MG63 (cell line): Measurements from ENCODE around the gene PIP5K1B. TPM values are rescaled to one million over a fixed set of nuclear protein-coding genes. Genes with fewer than 3 reads are reported as not detected.

Experiments
- DNase-seq: peaks from one replicate; pipeline ENCODE4 v3.0.0-alpha.2; 2020
- H3K27me3 ChIP-seq: fragments of 250-450 bp; sonication (Bioruptor Pico); 2 replicates; pipeline ENCODE4 v1.5.1; 2020; ENCODE audit warnings: mild to moderate bottlenecking, moderate library complexity
- H3K36me3 ChIP-seq: fragments of 250-450 bp; sonication (Bioruptor Pico); 2 replicates; pipeline ENCODE4 v1.5.1; 2020; ENCODE audit warnings: mild to moderate bottlenecking, moderate library complexity
- H3K4me3 ChIP-seq: fragments of 250-450 bp; sonication (Bioruptor Pico); 2 replicates; pipeline ENCODE4 v1.5.1; 2020; ENCODE audit warnings: mild to moderate bottlenecking, moderate library complexity
- H3K9me3 ChIP-seq: fragments of 250-450 bp; sonication (Bioruptor Pico); 2 replicates; pipeline ENCODE4 v1.5.1; 2020; ENCODE audit warnings: mild to moderate bottlenecking, moderate library complexity
- total RNA-seq: library from RNA; depleted of rRNA; stranded (reverse); fragments of >200 nt; shearing (Covaris generic); gene quantifications from 2 replicates; pipeline ENCODE4 v1.2.3, GENCODE V29; 2014; ENCODE audit warnings: low replicate concordance

The PIP5K1B gene
- total RNA-seq, 1 experiment from 2014 or later = not detected

GRCh38 chr9:68703672-68704071 is 1.4 kb upstream of the PIP5K1B start:
- no peaks in the 10 kb centered on the region for H3K36me3 ChIP-seq
- peaks cover 19% of the 10 kb centered on the region for H3K27me3 ChIP-seq
- no peaks in the 10 kb centered on the region for H3K9me3 ChIP-seq
- no peak overlapping the region for H3K4me3 ChIP-seq
- DNase-seq = no peak

DNA sequence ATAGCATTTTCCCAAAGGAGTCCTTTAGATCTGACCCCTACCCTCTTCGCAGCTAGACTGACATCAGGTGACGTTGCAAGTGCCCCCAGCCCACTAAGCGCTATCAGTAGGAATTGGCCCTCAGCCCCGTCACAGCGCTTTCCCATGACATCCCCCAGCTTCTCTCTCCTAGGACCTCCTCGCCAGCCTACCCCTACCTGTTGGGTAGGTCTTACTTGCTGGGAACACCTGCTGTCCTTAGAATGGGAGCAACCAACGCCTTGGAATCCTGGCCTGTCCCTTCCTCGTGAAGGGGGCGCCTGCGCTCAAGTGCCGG is 584 bp upstream of the PIP5K1B start:
- Histone ChIP-seq H3K27me3 (peaks cover 19% of the 10 kb centered on the region), H3K9me3 (no peaks in the 10 kb centered on the region), H3K4me3 (no peak overlapping the region), H3K36me3 (no peaks in the 10 kb centered on the region)
- DNase-seq = no peak

DNA sequence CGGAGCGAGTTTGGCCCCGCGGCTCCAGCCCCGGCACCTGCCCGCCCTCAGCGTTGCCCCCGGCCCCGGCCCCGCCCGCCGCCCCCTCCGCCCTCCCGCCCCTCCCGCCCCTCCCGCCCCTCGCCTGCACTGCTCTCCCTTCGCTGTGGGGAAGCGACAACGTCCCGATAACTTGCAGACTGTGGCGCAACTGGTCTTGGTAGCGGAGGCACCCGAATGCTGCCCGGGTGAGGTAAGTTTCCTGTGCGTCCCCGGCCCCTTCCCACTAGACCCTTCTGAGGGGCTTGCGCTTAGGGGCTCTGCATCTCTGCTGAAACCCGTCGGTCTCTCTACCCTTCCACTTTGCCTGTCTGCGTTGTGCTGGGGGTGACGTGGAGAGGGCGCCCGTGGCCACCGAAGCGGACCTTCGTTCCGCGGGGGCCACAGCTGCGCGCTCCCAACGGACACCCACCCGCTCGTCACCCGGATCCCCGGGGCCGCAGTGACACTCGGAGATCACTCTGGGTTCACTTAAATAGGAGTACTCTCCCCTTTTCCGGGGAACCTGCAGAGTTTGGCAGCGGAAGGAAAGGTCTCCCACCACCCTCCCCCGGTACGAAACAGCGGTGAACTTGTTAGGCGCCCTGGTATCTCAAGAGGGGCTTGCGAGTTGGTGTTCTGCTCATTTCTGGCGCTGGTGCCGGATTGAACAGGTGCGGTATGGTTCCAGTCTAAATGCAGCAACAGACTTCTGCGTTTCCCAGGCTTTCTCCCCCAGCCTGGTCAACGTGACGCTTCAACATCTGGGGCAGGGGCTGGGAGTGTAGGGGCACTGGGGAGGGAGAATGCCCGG is 707 bp downstream of the PIP5K1B start:
- no peak for DNase-seq
- Histone ChIP-seq H3K4me3 (peak overlapping the region; percentile 34; the same call in 1 of the 2 replicates), H3K9me3 (no peaks in the 10 kb centered on the region), H3K36me3 (no peaks in the 10 kb centered on the region), H3K27me3 (peaks cover 19% of the 10 kb centered on the region)

DNA sequence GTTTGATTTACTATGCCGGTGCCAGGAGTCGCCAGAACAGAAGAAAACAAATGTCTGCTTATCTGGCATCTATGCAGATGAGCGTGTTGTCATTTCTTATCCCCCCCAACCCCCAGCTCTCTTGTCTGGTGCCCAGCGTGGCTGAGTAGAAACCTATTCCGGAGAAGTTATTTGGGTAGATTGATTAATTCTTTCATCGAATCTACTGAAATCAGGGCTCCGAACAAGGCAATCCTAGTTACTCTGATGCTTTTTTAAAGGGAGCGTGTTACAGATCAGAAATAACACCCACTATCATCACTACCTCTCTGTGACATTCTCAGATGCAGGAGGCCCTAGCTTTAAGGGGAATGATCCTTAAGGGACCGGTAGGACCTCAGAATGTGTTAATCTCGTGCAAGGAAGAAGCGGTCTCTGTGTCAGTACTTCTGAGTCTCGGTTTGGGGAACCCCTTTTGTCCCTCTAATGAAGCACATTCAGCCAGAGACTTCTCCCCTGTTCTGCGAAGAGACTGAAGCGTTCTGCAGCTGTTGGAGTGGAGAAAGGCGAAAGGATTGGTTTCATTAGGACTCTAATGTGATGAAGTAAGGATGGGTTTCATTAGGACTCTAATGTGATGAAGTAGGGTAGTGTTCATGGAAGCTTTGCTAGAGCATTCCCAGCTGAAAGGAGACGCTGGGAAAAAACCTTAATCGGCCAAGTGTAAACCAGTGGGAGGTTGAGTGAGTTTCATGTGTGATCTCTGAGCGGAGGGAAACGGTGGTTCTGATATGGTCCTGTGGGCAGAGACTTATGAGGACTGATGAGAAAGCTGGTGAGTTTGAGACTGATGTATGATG is 1.5 kb downstream of the PIP5K1B start:
- no peak for DNase-seq
- no peaks in the 10 kb centered on the region for H3K36me3 ChIP-seq
- no peak overlapping the region for H3K4me3 ChIP-seq
- H3K27me3 ChIP-seq = peaks cover 19% of the 10 kb centered on the region
- H3K9me3 ChIP-seq = no peaks in the 10 kb centered on the region

GRCh38 chr9:68707801-68708488 is 2.9 kb downstream of the PIP5K1B start:
- DNase-seq = no peak
- H3K9me3 ChIP-seq = no peaks in the 10 kb centered on the region
- no peak overlapping the region for H3K4me3 ChIP-seq
- peaks cover 19% of the 10 kb centered on the region for H3K27me3 ChIP-seq
- no peaks in the 10 kb centered on the region for H3K36me3 ChIP-seq

GRCh38 chr9:68708513-68708912 is 3.5 kb downstream of the PIP5K1B start:
- no peak for DNase-seq
- no peaks in the 10 kb centered on the region for H3K36me3 ChIP-seq
- H3K4me3 ChIP-seq = no peak overlapping the region
- H3K9me3 ChIP-seq = no peaks in the 10 kb centered on the region
- H3K27me3 ChIP-seq = peaks cover 19% of the 10 kb centered on the region

DNA sequence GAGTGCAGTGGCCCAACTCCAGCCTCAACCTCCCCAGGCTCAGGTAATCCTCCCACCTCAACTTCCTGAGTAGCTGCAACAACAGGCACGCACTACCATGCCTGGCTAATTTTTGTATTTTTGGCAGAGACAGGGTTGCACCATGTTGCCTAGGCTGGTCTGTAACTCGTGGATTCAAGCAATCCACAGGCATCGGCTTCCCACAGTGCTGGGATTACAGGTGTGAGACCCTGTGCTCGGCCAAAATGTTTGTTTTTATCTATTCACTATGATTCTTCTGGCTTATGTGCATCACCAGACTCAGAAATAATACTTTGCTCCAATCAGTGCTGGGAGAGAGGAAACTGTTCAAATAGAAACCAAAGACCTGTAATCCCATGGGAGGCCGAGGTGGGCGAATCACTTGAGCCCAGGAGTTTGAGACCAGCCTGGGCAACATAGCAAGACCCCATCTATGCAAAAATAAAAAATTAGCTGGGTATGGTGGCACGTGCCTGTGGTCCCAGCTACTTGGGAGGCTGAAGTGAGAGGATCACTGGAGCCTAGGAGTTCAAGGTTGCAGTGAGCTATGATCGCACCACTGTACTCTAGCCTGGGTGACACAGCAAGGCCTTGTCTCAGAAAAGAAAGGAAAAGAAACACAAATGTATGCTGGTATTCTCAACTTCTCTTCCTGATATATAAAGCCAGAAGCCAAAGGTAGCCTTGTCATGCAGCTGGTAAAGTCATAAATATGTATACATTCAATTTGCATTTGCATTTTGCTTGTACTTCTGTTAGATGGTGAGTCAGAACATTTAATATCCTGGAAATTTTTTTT is 4.5 kb downstream of the PIP5K1B start:
- Histone ChIP-seq H3K36me3 (no peaks in the 10 kb centered on the region), H3K9me3 (no peaks in the 10 kb centered on the region), H3K27me3 (peaks cover 15% of the 10 kb centered on the region), H3K4me3 (no peak overlapping the region)
- DNase-seq = no peak

GRCh38 chr9:68710111-68710471 is 5.1 kb downstream of the PIP5K1B start:
- Histone ChIP-seq H3K27me3 (peaks cover 11% of the 10 kb centered on the region), H3K4me3 (no peak overlapping the region)
- DNase-seq = no peak

DNA sequence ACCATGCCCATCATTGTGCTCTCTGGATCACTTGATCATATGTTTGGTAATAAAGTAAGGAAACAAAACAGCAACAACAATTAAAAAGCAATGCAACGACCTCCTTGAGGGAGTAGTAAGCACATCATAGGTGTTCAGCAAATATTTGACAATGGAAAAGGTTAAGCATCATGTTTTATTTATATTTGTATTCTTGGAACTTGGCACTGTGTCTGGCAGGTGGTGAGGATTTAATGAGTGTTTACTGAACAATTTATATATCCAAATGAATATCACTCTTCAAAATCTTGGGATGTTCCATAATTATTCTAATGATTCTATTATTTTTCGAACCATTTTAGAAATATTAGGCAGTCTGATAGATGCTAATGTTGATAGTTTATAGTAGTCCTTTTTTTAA is 6.2 kb downstream of the PIP5K1B start:
- Histone ChIP-seq H3K4me3 (no peak overlapping the region), H3K36me3 (no peaks in the 10 kb centered on the region), H3K27me3 (peaks cover 5% of the 10 kb centered on the region), H3K9me3 (no peaks in the 10 kb centered on the region)
- no peak for DNase-seq

More at GRCh38 chr9:68710111-68710471, 5.1 kb downstream of the PIP5K1B start:
- Histone ChIP-seq H3K9me3 (no peaks in the 10 kb centered on the region), H3K36me3 (no peaks in the 10 kb centered on the region)

DNA sequence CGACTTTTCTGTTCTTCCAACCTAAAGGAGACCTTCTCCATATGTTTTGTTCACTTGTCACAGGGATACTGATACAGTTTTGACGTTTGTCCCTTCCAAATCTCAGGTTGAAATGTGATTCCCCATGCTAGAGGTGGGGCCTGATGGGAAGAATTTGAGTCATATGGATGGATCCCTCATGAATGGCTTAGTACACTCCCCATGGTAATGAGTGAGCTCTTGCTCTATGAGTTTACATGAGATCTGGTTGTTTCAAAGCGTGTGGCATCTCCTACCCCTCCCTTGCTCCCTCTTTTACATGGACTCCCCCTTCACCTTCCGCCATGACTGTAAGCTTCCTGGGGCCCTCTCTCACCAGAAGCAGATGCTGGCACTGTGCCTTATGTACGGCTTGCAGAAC is 6.9 kb downstream of the PIP5K1B start:
- H3K36me3 ChIP-seq = no peaks in the 10 kb centered on the region
- H3K4me3 ChIP-seq = no peak overlapping the region
- DNase-seq = no peak
- no peaks in the 10 kb centered on the region; the same call in 1 of the 2 replicates for H3K27me3 ChIP-seq
- no peaks in the 10 kb centered on the region for H3K9me3 ChIP-seq

GRCh38 chr9:68714416-68715180 is 9.6 kb downstream of the PIP5K1B start:
- Histone ChIP-seq H3K9me3 (no peaks in the 10 kb centered on the region), H3K4me3 (no peak overlapping the region), H3K36me3 (no peaks in the 10 kb centered on the region), H3K27me3 (no peaks in the 10 kb centered on the region)
- DNase-seq = no peak

DNA sequence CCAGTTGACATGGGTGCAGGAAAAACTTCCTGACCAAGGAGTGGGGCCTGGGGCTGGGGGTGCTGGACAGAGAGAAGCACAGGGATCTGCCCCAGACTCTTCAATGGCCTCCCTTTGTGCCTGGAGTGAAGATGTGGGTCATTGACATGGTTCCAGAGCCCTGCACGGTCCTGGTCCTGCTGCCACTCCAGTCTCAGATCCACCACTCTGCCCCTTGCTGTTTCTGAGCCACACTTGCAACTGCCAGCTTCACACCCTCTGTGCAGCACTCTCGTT is 10.1 kb downstream of the PIP5K1B start:
- no peak for DNase-seq
- Histone ChIP-seq H3K4me3 (no peak overlapping the region), H3K9me3 (no peaks in the 10 kb centered on the region), H3K36me3 (no peaks in the 10 kb centered on the region), H3K27me3 (no peaks in the 10 kb centered on the region)

GRCh38 chr9:68717552-68718443 is 12.8 kb downstream of the PIP5K1B start:
- DNase-seq = no peak
- no peaks in the 10 kb centered on the region for H3K27me3 ChIP-seq
- no peaks in the 10 kb centered on the region for H3K36me3 ChIP-seq

GRCh38 chr9:68719847-68720246 is 14.8 kb downstream of the PIP5K1B start:
- Histone ChIP-seq H3K27me3 (no peaks in the 10 kb centered on the region), H3K9me3 (no peaks in the 10 kb centered on the region), H3K36me3 (no peaks in the 10 kb centered on the region), H3K4me3 (no peak overlapping the region)
- DNase-seq = no peak

More at GRCh38 chr9:68717552-68718443, 12.8 kb downstream of the PIP5K1B start:
- H3K9me3 ChIP-seq = no peaks in the 10 kb centered on the region
- H3K4me3 ChIP-seq = no peak overlapping the region

GRCh38 chr9:68720656-68721313 is 15.7 kb downstream of the PIP5K1B start:
- H3K9me3 ChIP-seq = no peaks in the 10 kb centered on the region
- H3K36me3 ChIP-seq = no peaks in the 10 kb centered on the region
- no peak for DNase-seq
- no peak overlapping the region for H3K4me3 ChIP-seq
- no peaks in the 10 kb centered on the region for H3K27me3 ChIP-seq
